Activated CD4-positive, alpha-beta T cell treated with anti-CD3 and anti-CD28 coated beads for 36 hours (primary cell): ENCODE measurements around the gene OLFML2A. TPM values are rescaled to one million over a fixed set of nuclear protein-coding genes. Genes with fewer than 3 reads are reported as not detected.

ENCODE experiments used
- ATAC-seq: fragments of 200-7000 bp; cut with Tn5 transposase; one replicate; pipeline ENCODE4 v1.10.0; 2021; ENCODE audit warnings: mild to moderate bottlenecking, moderate library complexity
- CTCF ChIA-PET: fragments of 350-600 bp; sonication (Branson Sonifier 250); formaldehyde crosslinking; loops from one replicate; lab custom pipeline; 2021; ENCODE audit warnings: antibody characterized with exemption; lab: Charles Lee
- POLR2A ChIA-PET: fragments of 350-600 bp; sonication (Branson Sonifier 250); formaldehyde crosslinking; loops from one replicate; lab custom pipeline; 2021; ENCODE audit warnings: antibody characterized with exemption, inconsistent platforms; lab: Charles Lee
- DNase-seq: peaks from one replicate; pipeline ENCODE4 v3.0.0-alpha.2; 2020
- H3K27ac Mint-ChIP-seq: one replicate; pipeline ENCODE4 v1.8.0; 2021; ENCODE audit warnings: mixed read lengths
- H3K27me3 Mint-ChIP-seq: one replicate; pipeline ENCODE4 v1.8.0; 2021; ENCODE audit warnings: mixed read lengths
- H3K36me3 Mint-ChIP-seq: one replicate; pipeline ENCODE4 v1.8.0; 2021; ENCODE audit warnings: low read depth, mixed read lengths
- H3K4me1 Mint-ChIP-seq: one replicate; pipeline ENCODE4 v1.8.0; 2021; ENCODE audit warnings: mixed read lengths
- H3K4me3 Mint-ChIP-seq: one replicate; pipeline ENCODE4 v1.8.0; 2021; ENCODE audit warnings: mild to moderate bottlenecking, moderate library complexity, mixed read lengths
- H3K9me3 Mint-ChIP-seq: one replicate; pipeline ENCODE4 v1.8.0; 2021; ENCODE audit warnings: low read depth, mixed read lengths
- intact Hi-C, 2 experiments: fragments of 100-400 bp; cut with DNase I in 1 of 2; cut with micrococcal nuclease in 1 of 2; formaldehyde crosslinking; loops; one replicate each; pipeline versions ENCODE4 v1.14.2 to v1.15.1; 2022 to 2024; cut with DNase I, micrococcal nuclease
- total RNA-seq, 2 experiments: library from RNA; stranded (reverse); gene quantifications; one replicate each; pipeline ENCODE4 v1.2.3, GENCODE V29; 2021

Gene OLFML2A
- total RNA-seq, 2 experiments from 2014 or later, result 0.05 TPM; not detected in 1

GRCh38 chr9:124797343-124798103 is 20.6 kb downstream of the OLFML2A start:
- intact Hi-C loops, result no loop called here
- ATAC-seq, result no peak
- Mint-ChIP-seq H3K4me3 (no peak overlapping the region), H3K27me3 (peaks cover 2% of the 10 kb centered on the region), H3K36me3 (no peaks in the 10 kb centered on the region), H3K27ac (no peak overlapping the region), H3K9me3 (no peaks in the 10 kb centered on the region), H3K4me1 (no peaks in the 10 kb centered on the region)
- POLR2A ChIA-PET, result no interaction called here
- CTCF ChIA-PET, result interaction anchor here (0.8 to 1.8 kb wide), 3 partner anchors 11 to 25 kb away, joined by 3 to 5 read pairs (median 3); no protein-coding TSS in a partner anchor
- DNase-seq, result no peak

- ChIA-PET POLR2A (no interaction called here), CTCF (interaction anchor here (0.6 kb wide), 1 partner anchor 17 kb away, joined by 3 read pairs; no protein-coding TSS in a partner anchor)
- Mint-ChIP-seq H3K36me3 (no peaks in the 10 kb centered on the region), H3K4me1 (no peaks in the 10 kb centered on the region), H3K27ac (no peak overlapping the region), H3K9me3 (no peaks in the 10 kb centered on the region), H3K4me3 (no peak overlapping the region), H3K27me3 (peaks cover 2% of the 10 kb centered on the region)
- DNase-seq (no peak), ATAC-seq (no peak)
- intact Hi-C loops, result no loop called here
These were observed 22.5 kb downstream of the OLFML2A start for GRCh38 chr9:124799274-124800006.

GRCh38 chr9:124800306-124801259 is 23.6 kb downstream of the OLFML2A start:
- intact Hi-C loops, result no loop called here
- ChIA-PET POLR2A (interaction anchor here (0.6 kb wide), 1 partner anchor 617 kb away, joined by 6 read pairs; no protein-coding TSS in a partner anchor), CTCF (interaction anchor here (1.5 to 2.6 kb wide), 2 partner anchors 28 to 53 kb away, joined by 6 to 9 read pairs; partner anchors contain the start of gene WDR38)
- ATAC-seq (no peak), DNase-seq (no peak)
- no peaks in the 10 kb centered on the region for H3K4me1 Mint-ChIP-seq
- H3K27ac Mint-ChIP-seq, result no peak overlapping the region
- H3K9me3 Mint-ChIP-seq, result no peaks in the 10 kb centered on the region
- peaks cover 2% of the 10 kb centered on the region for H3K27me3 Mint-ChIP-seq
- no peak overlapping the region for H3K4me3 Mint-ChIP-seq
- no peaks in the 10 kb centered on the region for H3K36me3 Mint-ChIP-seq

- ATAC-seq, result no peak
- no peak overlapping the region for H3K27ac Mint-ChIP-seq
- no peaks in the 10 kb centered on the region for H3K4me1 Mint-ChIP-seq
- H3K27me3 Mint-ChIP-seq, result peaks cover under 1% of the 10 kb centered on the region
- POLR2A ChIA-PET, result interaction anchor here (0.6 kb wide), 1 partner anchor 618 kb away, joined by 6 read pairs; no protein-coding TSS in a partner anchor
- CTCF ChIA-PET, result interaction anchor here (1.5 to 2.6 kb wide), 2 partner anchors 29 to 52 kb away, joined by 6 to 9 read pairs; partner anchors contain the start of gene WDR38
- H3K4me3 Mint-ChIP-seq, result no peak overlapping the region
- H3K9me3 Mint-ChIP-seq, result no peaks in the 10 kb centered on the region
- intact Hi-C loops, result no loop called here
- DNase-seq, result no peak
- H3K36me3 Mint-ChIP-seq, result no peaks in the 10 kb centered on the region
These were observed 24.4 kb downstream of the OLFML2A start for GRCh38 chr9:124801356-124801755.

GRCh38 chr9:124802426-124802825 is 25.5 kb downstream of the OLFML2A start:
- Mint-ChIP-seq H3K36me3 (no peaks in the 10 kb centered on the region), H3K27ac (no peak overlapping the region), H3K27me3 (no peaks in the 10 kb centered on the region), H3K4me1 (no peaks in the 10 kb centered on the region), H3K4me3 (no peak overlapping the region), H3K9me3 (no peaks in the 10 kb centered on the region)
- ChIA-PET POLR2A (no interaction called here), CTCF (interaction anchor here (2.6 kb wide), 1 partner anchor 30 kb away, joined by 9 read pairs; no protein-coding TSS in a partner anchor)
- DNase-seq, result no peak
- intact Hi-C loops, result no loop called here
- no peak for ATAC-seq

- intact Hi-C loops, result no loop called here
- Mint-ChIP-seq H3K9me3 (no peaks in the 10 kb centered on the region), H3K4me3 (no peak overlapping the region), H3K36me3 (no peaks in the 10 kb centered on the region), H3K27me3 (no peaks in the 10 kb centered on the region), H3K4me1 (no peaks in the 10 kb centered on the region), H3K27ac (no peak overlapping the region)
- DNase-seq, result no peak
- ChIA-PET CTCF (interaction anchor here (0.8 kb wide), 1 partner anchor 753 kb away, joined by 4 read pairs; no protein-coding TSS in a partner anchor), POLR2A (no interaction called here)
- no peak for ATAC-seq
These were observed 27.0 kb downstream of the OLFML2A start for GRCh38 chr9:124803911-124804310.

- no peaks in the 10 kb centered on the region for H3K4me1 Mint-ChIP-seq
- DNase-seq (no peak), ATAC-seq (no peak)
- H3K4me3 Mint-ChIP-seq, result no peak overlapping the region
- CTCF ChIA-PET, result no interaction called here
- H3K9me3 Mint-ChIP-seq, result no peaks in the 10 kb centered on the region
- POLR2A ChIA-PET, result no interaction called here
- no peaks in the 10 kb centered on the region for H3K36me3 Mint-ChIP-seq
- H3K27ac Mint-ChIP-seq, result no peak overlapping the region
- intact Hi-C loops, result no loop called here
- no peaks in the 10 kb centered on the region for H3K27me3 Mint-ChIP-seq
These were observed 28.3 kb downstream of the OLFML2A start for GRCh38 chr9:124805186-124805585.

- Mint-ChIP-seq H3K4me3 (no peak overlapping the region), H3K4me1 (no peaks in the 10 kb centered on the region), H3K9me3 (no peaks in the 10 kb centered on the region), H3K27me3 (no peaks in the 10 kb centered on the region), H3K27ac (no peak overlapping the region), H3K36me3 (no peaks in the 10 kb centered on the region)
- CTCF ChIA-PET, result interaction anchor here (1.4 kb wide), 1 partner anchor 11 kb away, joined by 5 read pairs; no protein-coding TSS in a partner anchor
- POLR2A ChIA-PET, result no interaction called here
- DNase-seq (no peak), ATAC-seq (no peak)
- intact Hi-C loops, result no loop called here
These were observed 31.5 kb downstream of the OLFML2A start for GRCh38 chr9:124808246-124808956.

GRCh38 chr9:124809211-124809610 is 32.3 kb downstream of the OLFML2A start:
- ATAC-seq, result no peak
- ChIA-PET CTCF (no interaction called here), POLR2A (interaction anchor here (0.6 kb wide), 1 partner anchor 46 kb away, joined by 3 read pairs; no protein-coding TSS in a partner anchor)

GRCh38 chr9:124809741-124810500 is 33.0 kb downstream of the OLFML2A start:
- intact Hi-C loops, result no loop called here
- Mint-ChIP-seq H3K4me3 (no peak overlapping the region), H3K36me3 (no peaks in the 10 kb centered on the region), H3K27ac (no peak overlapping the region), H3K9me3 (no peaks in the 10 kb centered on the region), H3K4me1 (no peaks in the 10 kb centered on the region), H3K27me3 (no peaks in the 10 kb centered on the region)
- ChIA-PET CTCF (no interaction called here), POLR2A (no interaction called here)
- DNase-seq, result no peak
- no peak for ATAC-seq

More at GRCh38 chr9:124809211-124809610, 32.3 kb downstream of the OLFML2A start:
- H3K4me3 Mint-ChIP-seq, result no peak overlapping the region
- intact Hi-C loops, result no loop called here
- no peaks in the 10 kb centered on the region for H3K27me3 Mint-ChIP-seq
- no peak overlapping the region for H3K27ac Mint-ChIP-seq
- H3K36me3 Mint-ChIP-seq, result no peaks in the 10 kb centered on the region
- H3K4me1 Mint-ChIP-seq, result no peaks in the 10 kb centered on the region
- H3K9me3 Mint-ChIP-seq, result no peaks in the 10 kb centered on the region
- DNase-seq, result no peak
